Measurements from ENCODE around the gene DRC7.

DRC7 gene

GRCh38 chr16:57724531-57724930 lies 29.9 kb downstream of the DRC7 start:
- ChIA-PET POLR2A (no interaction called here), CTCF (interaction anchor here (0.9 to 3.1 kb wide), 2 partner anchors 11 to 76 kb away, joined by 6 to 12 read pairs; partner anchors contain the start of gene KATNB1)
- no peak for DNase-seq (ENCODE audit: low read depth, low spot score)
- no peak for TF ChIP-seq CTCF (IDR thresholded peaks at IDR 0.05; ENCODE audit: insufficient read depth, low read length, missing control alignments)
- no peak overlapping the region for H3K4me3 ChIP-seq (ENCODE audit: low read depth, low read length)

- CTCF ChIA-PET, result interaction anchor here (0.9 to 3.1 kb wide), 2 partner anchors 11 to 77 kb away, joined by 6 to 12 read pairs; partner anchors contain the start of gene KATNB1
- TF ChIP-seq CTCF (IDR thresholded peaks at IDR 0.05; ENCODE audit: insufficient read depth, low read length, missing control alignments), result no peak
- POLR2A ChIA-PET, result no interaction called here
- DNase-seq (ENCODE audit: low read depth, low spot score), result no peak
- H3K4me3 ChIP-seq (ENCODE audit: low read depth, low read length), result no peak overlapping the region
Measured at GRCh38 chr16:57725151-57725550, 30.5 kb downstream of the DRC7 start.

- no peak for TF ChIP-seq CTCF (IDR thresholded peaks at IDR 0.05; ENCODE audit: insufficient read depth, low read length, missing control alignments)
- no peak overlapping the region for H3K4me3 ChIP-seq (ENCODE audit: low read depth, low read length)
- ChIA-PET POLR2A (no interaction called here), CTCF (interaction anchor here (3.1 kb wide), 1 partner anchor 77 kb away, joined by 12 read pairs; no protein-coding TSS in a partner anchor)
- DNase-seq (ENCODE audit: low read depth, low spot score), result no peak
Measured at GRCh38 chr16:57725554-57725953, 30.9 kb downstream of the DRC7 start.

GRCh38 chr16:57725976-57726375 lies 31.4 kb downstream of the DRC7 start:
- no peak overlapping the region for H3K4me3 ChIP-seq (ENCODE audit: low read depth, low read length)
- POLR2A ChIA-PET, result no interaction called here
- CTCF ChIA-PET, result interaction anchor here (1.1 to 1.4 kb wide), 2 partner anchors 10 to 151 kb away, joined by 3 to 4 read pairs; partner anchors contain the start of gene KATNB1
- no peak for TF ChIP-seq CTCF (IDR thresholded peaks at IDR 0.05; ENCODE audit: insufficient read depth, low read length, missing control alignments)
- DNase-seq (ENCODE audit: low read depth, low spot score), result no peak

GRCh38 chr16:57726433-57726947 lies 31.9 kb downstream of the DRC7 start:
- ChIA-PET CTCF (interaction anchor here (1.1 to 1.9 kb wide), 3 partner anchors 9 to 152 kb away, joined by 3 to 8 read pairs (median 4); partner anchors contain the start of gene KATNB1), POLR2A (no interaction called here)
- TF ChIP-seq CTCF (IDR thresholded peaks at IDR 0.05; ENCODE audit: insufficient read depth, low read length, missing control alignments), result no peak
- H3K4me3 ChIP-seq (ENCODE audit: low read depth, low read length), result no peak overlapping the region
- no peak for DNase-seq (ENCODE audit: low read depth, low spot score)

GRCh38 chr16:57727610-57728009 lies 33.0 kb downstream of the DRC7 start:
- H3K4me3 ChIP-seq (ENCODE audit: low read depth, low read length), result no peak overlapping the region
- CTCF ChIA-PET, result interaction anchor here (1.0 to 1.9 kb wide), 2 partner anchors 9 to 151 kb away, joined by 3 to 8 read pairs; no protein-coding TSS in a partner anchor
- no peak for TF ChIP-seq CTCF (IDR thresholded peaks at IDR 0.05; ENCODE audit: insufficient read depth, low read length, missing control alignments)
- POLR2A ChIA-PET, result no interaction called here
- DNase-seq (ENCODE audit: low read depth, low spot score), result no peak
